Fibroblast of pulmonary artery (primary cell): Measurements from ENCODE around the gene KLHL36.
"Not testable (repeated sequence)": the region's sequence is repeated elsewhere in the genome, so short reads cannot be mapped to it uniquely, and the experiment has no call there.

Experiments used
- DNase-seq: peaks from one replicate; pipeline ENCODE4 v3.0.0-alpha.2; 2010; ENCODE audit warnings: low read depth
- H3K4me3 ChIP-seq: replicated peaks from 2 replicates; pipeline ENCODE4 v1.5.1; 2011; ENCODE audit warnings: low read depth, mild to moderate bottlenecking, control low read depth, low read length, moderate library complexity
- CTCF ChIP-seq: IDR thresholded peaks from 2 replicates; pipeline ENCODE4 v1.5.1; 2011; ENCODE audit warnings: mild to moderate bottlenecking, control low read depth, low read length, inconsistent platforms; ENCODE audit errors: missing control alignments

KLHL36 gene

GRCh38 chr16:84628226-84628731 lies 20.0 kb upstream of the KLHL36 start:
- no peak for TF ChIP-seq CTCF
- no peak for DNase-seq

DNA sequence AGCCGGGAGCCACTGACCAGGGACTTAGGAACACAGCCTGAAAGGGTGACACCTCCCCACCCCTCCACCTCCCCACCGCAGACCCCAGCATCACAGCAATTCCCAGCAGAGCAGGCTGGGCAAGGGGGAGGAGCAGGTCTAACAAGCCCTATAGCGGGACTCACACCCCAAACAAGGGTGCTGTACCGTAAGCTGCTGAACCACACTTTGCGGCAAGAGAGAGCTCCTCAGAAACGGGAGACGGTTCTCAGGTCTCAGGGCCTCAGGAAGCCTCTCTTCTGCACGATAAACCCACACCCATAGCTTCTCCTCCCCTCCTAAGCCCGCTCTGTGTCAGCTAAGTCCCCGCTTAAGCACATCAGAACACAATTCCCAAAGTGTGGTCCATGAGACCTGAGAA lies 18.7 kb upstream of the KLHL36 start:
- TF ChIP-seq CTCF = no peak
- no peak overlapping the region for H3K4me3 ChIP-seq
- DNase-seq = no peak

More at GRCh38 chr16:84628226-84628731, 20.0 kb upstream of the KLHL36 start:
- no peak overlapping the region for H3K4me3 ChIP-seq

- no peak for DNase-seq
- no peak overlapping the region for H3K4me3 ChIP-seq
- TF ChIP-seq CTCF = no peak
Measured at GRCh38 chr16:84630009-84630408, 18.3 kb upstream of the KLHL36 start.

DNA sequence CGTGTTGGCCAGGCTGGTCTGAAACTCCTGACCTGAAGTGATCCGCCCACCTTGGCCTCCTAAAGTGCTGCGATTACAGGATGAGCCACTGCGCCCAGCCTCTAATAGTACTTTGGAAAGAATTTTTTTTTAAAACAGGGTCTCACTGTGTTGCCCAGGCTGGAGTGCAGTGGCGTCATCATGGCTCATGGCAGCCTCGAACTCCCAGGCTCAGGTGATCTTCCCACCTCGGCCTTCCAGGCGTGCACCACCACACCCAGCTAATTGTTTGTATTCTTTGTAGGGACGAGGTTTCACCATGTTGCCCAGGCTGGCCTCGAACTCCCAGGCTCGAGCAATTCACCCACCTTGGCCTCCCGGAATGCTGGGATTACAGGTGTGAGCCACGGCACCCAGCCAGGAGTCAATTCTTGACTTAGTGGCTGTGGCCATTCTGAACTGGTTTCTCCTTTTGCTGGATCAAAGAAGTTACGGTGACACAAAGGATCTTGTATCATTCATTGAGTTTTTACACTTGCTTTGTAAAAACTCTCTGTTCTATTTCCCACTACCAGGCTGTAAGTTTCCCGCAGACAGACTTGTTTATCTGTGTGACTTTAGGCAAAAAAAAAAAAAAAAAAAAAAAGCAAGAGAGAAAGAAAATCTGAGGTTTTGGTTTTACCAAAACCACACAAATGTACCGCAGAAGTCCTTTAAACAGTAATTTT lies 17.7 kb upstream of the KLHL36 start:
- no peak overlapping the region for H3K4me3 ChIP-seq
- no peak for DNase-seq
- no peak for TF ChIP-seq CTCF

DNA sequence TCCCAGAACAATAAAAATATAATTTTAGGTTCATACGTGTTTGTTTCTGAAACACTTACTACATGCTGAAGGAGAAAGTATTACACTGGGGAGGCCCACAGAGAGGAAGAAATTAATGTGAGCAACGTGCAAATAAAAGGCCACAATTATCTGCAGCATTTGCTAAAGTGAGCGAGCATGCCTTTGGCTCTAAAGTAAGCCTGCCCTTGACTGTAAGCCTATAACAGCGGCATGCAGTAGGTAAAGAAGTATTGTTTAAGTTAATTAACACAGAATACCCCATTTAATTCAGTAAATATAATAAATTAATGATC lies 17.2 kb upstream of the KLHL36 start:
- no peak for TF ChIP-seq CTCF
- no peak for DNase-seq
- H3K4me3 ChIP-seq = no peak overlapping the region

- no peak overlapping the region for H3K4me3 ChIP-seq
- DNase-seq = no peak
- TF ChIP-seq CTCF = no peak
Measured at GRCh38 chr16:84631886-84632285, 16.4 kb upstream of the KLHL36 start.

DNA sequence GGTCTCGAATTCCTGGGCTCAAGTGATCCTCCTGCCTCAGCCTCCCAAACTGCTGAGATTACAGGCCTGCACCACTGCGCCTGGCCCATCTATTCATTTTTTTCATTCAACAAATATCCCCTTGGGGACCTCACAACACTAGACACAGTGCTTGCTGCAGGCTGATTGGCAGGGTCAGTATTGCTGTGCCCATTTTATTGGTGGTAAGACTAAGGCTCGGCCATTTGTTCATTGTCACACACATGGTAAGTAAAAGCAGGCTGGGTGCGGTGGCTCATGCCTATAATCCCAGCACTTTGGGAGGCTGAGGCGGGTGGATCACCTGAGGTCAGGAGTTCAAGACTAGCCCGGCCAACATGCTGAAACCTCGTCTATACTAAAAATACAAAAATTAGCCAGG lies 15.4 kb upstream of the KLHL36 start:
- H3K4me3 ChIP-seq, DNase-seq: not testable (repeated sequence)
